ENCODE measurements around the gene BIRC2.

DNA sequence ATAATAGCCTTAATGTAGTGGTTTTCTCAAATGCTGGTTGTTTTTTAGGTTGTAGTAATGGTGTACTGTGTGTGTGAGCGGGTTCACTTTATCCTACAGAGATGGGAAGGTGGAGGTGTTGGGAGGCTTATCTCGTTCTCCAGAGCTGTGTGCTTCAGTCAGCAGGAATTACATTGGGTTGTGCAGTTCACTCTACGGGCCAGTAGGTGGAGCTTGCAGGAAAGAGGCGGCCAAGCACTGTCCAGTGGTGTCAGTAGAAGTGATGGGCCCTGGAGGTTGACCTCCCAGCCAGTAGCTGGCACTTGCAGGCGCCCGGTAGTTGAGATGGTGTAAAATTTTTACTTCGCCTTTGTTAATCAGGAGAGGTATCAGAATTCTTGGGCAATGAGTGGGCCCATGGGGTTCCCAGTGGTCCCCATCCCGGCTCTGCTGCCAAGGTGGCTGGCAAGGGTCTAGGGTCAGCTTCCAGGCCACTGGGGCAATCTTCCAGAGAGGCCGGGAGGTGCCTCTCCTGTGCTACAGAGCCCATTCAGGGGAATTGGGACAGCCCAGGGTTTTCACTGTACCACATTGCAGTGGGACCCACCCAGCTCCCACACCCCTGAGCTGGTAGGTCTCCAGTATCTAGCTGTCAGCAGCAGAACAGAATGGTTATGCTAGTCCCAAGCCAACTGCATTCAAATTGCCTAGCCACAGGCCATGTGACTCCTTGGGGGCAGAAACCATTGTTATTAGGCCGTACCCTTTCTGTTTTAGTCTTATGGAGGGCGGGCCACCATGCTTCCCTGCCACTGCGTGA is 43.9 kb downstream of the BIRC2 start:
- peak; percentile 87 for TF ChIP-seq CTCF (IDR thresholded peaks at IDR 0.05)
- TF ChIP-seq EZH2phosphoT487 (IDR thresholded peaks at IDR 0.05): no peak
- TF ChIP-seq EZH2 (IDR thresholded peaks at IDR 0.05): no peak
